GM23338 (cell line): ENCODE data around the gene FBXL17. TPM values are rescaled to one million over a fixed set of nuclear protein-coding genes. Genes with fewer than 3 reads are reported as not detected.

ENCODE experiments used
- ATAC-seq: fragments of 200-7000 bp; cut with Tn5 transposase; 3 replicates; pipeline ENCODE4 v1.9.1; 2020
- DNase-seq: peaks from one replicate; pipeline ENCODE4 v3.0.0-alpha.2; 2015; ENCODE audit warnings: low spot score
- H2AFZ ChIP-seq: fragments of 200-600 bp; sonication (generic); 2 replicates; pipeline ENCODE4 v1.8.0; 2016; ENCODE audit warnings: antibody characterized with exemption, mild to moderate bottlenecking, moderate library complexity
- H3F3A ChIP-seq: fragments of 200-600 bp; sonication (generic); replicated peaks from 2 replicates; pipeline ENCODE4 v1.8.0; 2017; ENCODE audit warnings: antibody characterized with exemption, mixed run types, low read depth
- H3K27ac ChIP-seq: fragments of 200-600 bp; sonication (generic); 2 replicates; pipeline ENCODE4 v1.6.1; 2016; ENCODE audit warnings: low read depth
- H3K27me3 ChIP-seq: fragments of 200-600 bp; sonication (generic); 2 replicates; pipeline ENCODE4 v1.8.0; 2016; ENCODE audit warnings: mild to moderate bottlenecking, mixed run types, moderate library complexity; ENCODE audit not compliant: insufficient read depth
- H3K36me3 ChIP-seq: fragments of 200-600 bp; sonication (generic); 2 replicates; pipeline ENCODE4 v1.8.0; 2016; ENCODE audit warnings: mild to moderate bottlenecking; ENCODE audit not compliant: insufficient read depth
- H3K4me1 ChIP-seq: fragments of 200-600 bp; sonication (generic); 2 replicates; pipeline ENCODE4 v1.8.0; 2016; ENCODE audit warnings: mild to moderate bottlenecking, moderate library complexity; ENCODE audit not compliant: insufficient read depth
- H3K4me2 ChIP-seq: fragments of 200-600 bp; sonication (generic); 2 replicates; pipeline ENCODE4 v1.7.1; 2017; ENCODE audit warnings: mixed run types
- H3K4me3 ChIP-seq: fragments of 200-600 bp; sonication (generic); 2 replicates; pipeline ENCODE4 v1.6.1; 2016; ENCODE audit warnings: mixed run types
- H3K79me2 ChIP-seq: fragments of 200-600 bp; sonication (generic); replicated peaks from 2 replicates; pipeline ENCODE4 v1.8.0; 2017; ENCODE audit warnings: mild to moderate bottlenecking; ENCODE audit not compliant: insufficient read depth
- H3K9me2 ChIP-seq: fragments of 200-600 bp; sonication (generic); 2 replicates; pipeline ENCODE4 v1.8.0; 2017; ENCODE audit not compliant: insufficient read depth
- H4K20me1 ChIP-seq: fragments of 200-600 bp; sonication (generic); replicated peaks from 2 replicates; pipeline ENCODE4 v1.8.0; 2017; ENCODE audit warnings: mild to moderate bottlenecking; ENCODE audit not compliant: insufficient read depth
- H3K27ac Mint-ChIP-seq: 2 replicates; pipeline ENCODE4 v1.8.0; 2020; ENCODE audit warnings: inconsistent platforms, mild to moderate bottlenecking, moderate library complexity, mixed read lengths
- H3K27me3 Mint-ChIP-seq: 3 replicates; pipeline ENCODE4 v1.8.0; 2022; ENCODE audit warnings: low read depth, mild to moderate bottlenecking, moderate library complexity, mixed read lengths, inconsistent platforms; ENCODE audit not compliant: insufficient read depth, poor library complexity
- H3K36me3 Mint-ChIP-seq: 3 replicates; pipeline ENCODE4 v1.8.0; 2021; ENCODE audit warnings: low read depth, mild to moderate bottlenecking, inconsistent platforms, moderate library complexity, mixed read lengths
- H3K4me1 Mint-ChIP-seq: 3 replicates; pipeline ENCODE4 v1.8.0; 2020; ENCODE audit warnings: mild to moderate bottlenecking, inconsistent platforms, mixed read lengths
- H3K4me3 Mint-ChIP-seq: 3 replicates; pipeline ENCODE4 v1.8.0; 2021; ENCODE audit warnings: moderate library complexity, mild to moderate bottlenecking, inconsistent platforms, mixed read lengths
- H3K9me3 Mint-ChIP-seq: 3 replicates; pipeline ENCODE4 v1.8.0; 2020; ENCODE audit warnings: moderate library complexity, mild to moderate bottlenecking, inconsistent platforms, mixed read lengths
- JUNB ChIP-seq: IDR thresholded peaks from one replicate; pipeline ENCODE4 v1.6.1; 2016; ENCODE audit warnings: antibody characterized with exemption; ENCODE audit not compliant: unreplicated experiment
- NANOG ChIP-seq: IDR thresholded peaks from 2 replicates; pipeline ENCODE4 v1.6.1; 2016; ENCODE audit warnings: antibody characterized with exemption, borderline replicate concordance
- ZNF331 ChIP-seq: fragments of 250-450 bp; sonication (Bioruptor Pico); IDR thresholded peaks from 2 replicates; pipeline ENCODE4 v1.5.0; 2020; ENCODE audit warnings: low read depth, mild to moderate bottlenecking, moderate library complexity
- polyA plus RNA-seq: library from polyadenylated mRNA; unstranded; fragments of >200 nt; fragmentation: Nextera tagmentation; extraction: Ambion mirVana; gene quantifications from 2 replicates; pipeline ENCODE4 v1.2.1, GENCODE V29; 2016
- total RNA-seq: library from RNA; depleted of rRNA; stranded (reverse); fragments of >200 nt; shearing (Covaris generic); gene quantifications from 2 replicates; pipeline ENCODE4 v1.2.3, GENCODE V29; 2014
- TF ChIP-seq, protein P1 (sequence below): fragments of 250-450 bp; sonication (Bioruptor Pico); IDR thresholded peaks from 2 replicates; pipeline ENCODE4 v1.5.0; 2020; ENCODE audit warnings: mild to moderate bottlenecking, moderate library complexity
- TF ChIP-seq, protein P2 (sequence below): IDR thresholded peaks from one replicate; pipeline ENCODE4 v1.6.1; 2018; ENCODE audit warnings: antibody characterized with exemption; ENCODE audit not compliant: unreplicated experiment

FBXL17 gene
- total and polyA plus RNA-seq, 2 experiments from 2014 or later: 2.0 to 2.7 TPM

GRCh38 chr5:108025957-108026356 lies 355.9 kb downstream of the FBXL17 start:
- no peak overlapping the region for H3K27ac ChIP-seq
- H3K36me3 ChIP-seq: no peaks in the 10 kb centered on the region
- ATAC-seq: no peak
- H3K36me3 Mint-ChIP-seq: no peaks in the 10 kb centered on the region
- no peaks in the 10 kb centered on the region for H4K20me1 ChIP-seq
- no peaks in the 10 kb centered on the region for H3F3A ChIP-seq
- H3K9me2 ChIP-seq: no peaks in the 10 kb centered on the region
- H3K4me1 ChIP-seq: no peaks in the 10 kb centered on the region
- H3K4me2 ChIP-seq: no peak overlapping the region
- H3K27me3 ChIP-seq: no peaks in the 10 kb centered on the region
- H3K27ac Mint-ChIP-seq: no peak overlapping the region
- no peaks in the 10 kb centered on the region for H3K27me3 Mint-ChIP-seq
- H3K79me2 ChIP-seq: no peaks in the 10 kb centered on the region
- H3K4me3 ChIP-seq: no peak overlapping the region
- no peak for DNase-seq
- H3K4me3 Mint-ChIP-seq: no peak overlapping the region
- no peaks in the 10 kb centered on the region for H3K9me3 Mint-ChIP-seq
- peaks cover 4% of the 10 kb centered on the region; the same call in 2 of the 3 replicates for H3K4me1 Mint-ChIP-seq
- no peak overlapping the region for H2AFZ ChIP-seq
- TF ChIP-seq, protein P1, sequence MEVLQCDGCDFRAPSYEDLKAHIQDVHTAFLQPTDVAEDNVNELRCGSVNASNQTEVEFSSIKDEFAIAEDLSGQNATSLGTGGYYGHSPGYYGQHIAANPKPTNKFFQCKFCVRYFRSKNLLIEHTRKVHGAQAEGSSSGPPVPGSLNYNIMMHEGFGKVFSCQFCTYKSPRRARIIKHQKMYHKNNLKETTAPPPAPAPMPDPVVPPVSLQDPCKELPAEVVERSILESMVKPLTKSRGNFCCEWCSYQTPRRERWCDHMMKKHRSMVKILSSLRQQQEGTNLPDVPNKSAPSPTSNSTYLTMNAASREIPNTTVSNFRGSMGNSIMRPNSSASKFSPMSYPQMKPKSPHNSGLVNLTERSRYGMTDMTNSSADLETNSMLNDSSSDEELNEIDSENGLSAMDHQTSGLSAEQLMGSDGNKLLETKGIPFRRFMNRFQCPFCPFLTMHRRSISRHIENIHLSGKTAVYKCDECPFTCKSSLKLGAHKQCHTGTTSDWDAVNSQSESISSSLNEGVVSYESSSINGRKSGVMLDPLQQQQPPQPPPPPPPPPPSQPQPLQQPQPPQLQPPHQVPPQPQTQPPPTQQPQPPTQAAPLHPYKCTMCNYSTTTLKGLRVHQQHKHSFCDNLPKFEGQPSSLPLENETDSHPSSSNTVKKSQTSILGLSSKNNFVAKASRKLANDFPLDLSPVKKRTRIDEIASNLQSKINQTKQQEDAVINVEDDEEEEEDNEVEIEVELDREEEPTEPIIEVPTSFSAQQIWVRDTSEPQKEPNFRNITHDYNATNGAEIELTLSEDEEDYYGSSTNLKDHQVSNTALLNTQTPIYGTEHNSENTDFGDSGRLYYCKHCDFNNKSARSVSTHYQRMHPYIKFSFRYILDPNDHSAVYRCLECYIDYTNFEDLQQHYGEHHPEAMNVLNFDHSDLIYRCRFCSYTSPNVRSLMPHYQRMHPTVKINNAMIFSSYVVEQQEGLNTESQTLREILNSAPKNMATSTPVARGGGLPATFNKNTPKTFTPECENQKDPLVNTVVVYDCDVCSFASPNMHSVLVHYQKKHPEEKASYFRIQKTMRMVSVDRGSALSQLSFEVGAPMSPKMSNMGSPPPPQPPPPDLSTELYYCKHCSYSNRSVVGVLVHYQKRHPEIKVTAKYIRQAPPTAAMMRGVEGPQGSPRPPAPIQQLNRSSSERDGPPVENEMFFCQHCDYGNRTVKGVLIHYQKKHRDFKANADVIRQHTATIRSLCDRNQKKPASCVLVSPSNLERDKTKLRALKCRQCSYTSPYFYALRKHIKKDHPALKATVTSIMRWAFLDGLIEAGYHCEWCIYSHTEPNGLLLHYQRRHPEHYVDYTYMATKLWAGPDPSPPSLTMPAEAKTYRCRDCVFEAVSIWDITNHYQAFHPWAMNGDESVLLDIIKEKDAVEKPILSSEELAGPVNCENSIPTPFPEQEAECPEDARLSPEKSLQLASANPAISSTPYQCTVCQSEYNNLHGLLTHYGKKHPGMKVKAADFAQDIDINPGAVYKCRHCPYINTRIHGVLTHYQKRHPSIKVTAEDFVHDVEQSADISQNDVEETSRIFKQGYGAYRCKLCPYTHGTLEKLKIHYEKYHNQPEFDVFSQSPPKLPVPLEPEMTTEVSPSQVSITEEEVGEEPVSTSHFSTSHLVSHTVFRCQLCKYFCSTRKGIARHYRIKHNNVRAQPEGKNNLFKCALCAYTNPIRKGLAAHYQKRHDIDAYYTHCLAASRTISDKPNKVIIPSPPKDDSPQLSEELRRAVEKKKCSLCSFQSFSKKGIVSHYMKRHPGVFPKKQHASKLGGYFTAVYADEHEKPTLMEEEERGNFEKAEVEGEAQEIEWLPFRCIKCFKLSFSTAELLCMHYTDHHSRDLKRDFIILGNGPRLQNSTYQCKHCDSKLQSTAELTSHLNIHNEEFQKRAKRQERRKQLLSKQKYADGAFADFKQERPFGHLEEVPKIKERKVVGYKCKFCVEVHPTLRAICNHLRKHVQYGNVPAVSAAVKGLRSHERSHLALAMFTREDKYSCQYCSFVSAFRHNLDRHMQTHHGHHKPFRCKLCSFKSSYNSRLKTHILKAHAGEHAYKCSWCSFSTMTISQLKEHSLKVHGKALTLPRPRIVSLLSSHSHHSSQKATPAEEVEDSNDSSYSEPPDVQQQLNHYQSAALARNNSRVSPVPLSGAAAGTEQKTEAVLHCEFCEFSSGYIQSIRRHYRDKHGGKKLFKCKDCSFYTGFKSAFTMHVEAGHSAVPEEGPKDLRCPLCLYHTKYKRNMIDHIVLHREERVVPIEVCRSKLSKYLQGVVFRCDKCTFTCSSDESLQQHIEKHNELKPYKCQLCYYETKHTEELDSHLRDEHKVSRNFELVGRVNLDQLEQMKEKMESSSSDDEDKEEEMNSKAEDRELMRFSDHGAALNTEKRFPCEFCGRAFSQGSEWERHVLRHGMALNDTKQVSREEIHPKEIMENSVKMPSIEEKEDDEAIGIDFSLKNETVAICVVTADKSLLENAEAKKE (CRISPR knock-in tag): no peak
- TF ChIP-seq NANOG: no peak
- TF ChIP-seq, protein P2, sequence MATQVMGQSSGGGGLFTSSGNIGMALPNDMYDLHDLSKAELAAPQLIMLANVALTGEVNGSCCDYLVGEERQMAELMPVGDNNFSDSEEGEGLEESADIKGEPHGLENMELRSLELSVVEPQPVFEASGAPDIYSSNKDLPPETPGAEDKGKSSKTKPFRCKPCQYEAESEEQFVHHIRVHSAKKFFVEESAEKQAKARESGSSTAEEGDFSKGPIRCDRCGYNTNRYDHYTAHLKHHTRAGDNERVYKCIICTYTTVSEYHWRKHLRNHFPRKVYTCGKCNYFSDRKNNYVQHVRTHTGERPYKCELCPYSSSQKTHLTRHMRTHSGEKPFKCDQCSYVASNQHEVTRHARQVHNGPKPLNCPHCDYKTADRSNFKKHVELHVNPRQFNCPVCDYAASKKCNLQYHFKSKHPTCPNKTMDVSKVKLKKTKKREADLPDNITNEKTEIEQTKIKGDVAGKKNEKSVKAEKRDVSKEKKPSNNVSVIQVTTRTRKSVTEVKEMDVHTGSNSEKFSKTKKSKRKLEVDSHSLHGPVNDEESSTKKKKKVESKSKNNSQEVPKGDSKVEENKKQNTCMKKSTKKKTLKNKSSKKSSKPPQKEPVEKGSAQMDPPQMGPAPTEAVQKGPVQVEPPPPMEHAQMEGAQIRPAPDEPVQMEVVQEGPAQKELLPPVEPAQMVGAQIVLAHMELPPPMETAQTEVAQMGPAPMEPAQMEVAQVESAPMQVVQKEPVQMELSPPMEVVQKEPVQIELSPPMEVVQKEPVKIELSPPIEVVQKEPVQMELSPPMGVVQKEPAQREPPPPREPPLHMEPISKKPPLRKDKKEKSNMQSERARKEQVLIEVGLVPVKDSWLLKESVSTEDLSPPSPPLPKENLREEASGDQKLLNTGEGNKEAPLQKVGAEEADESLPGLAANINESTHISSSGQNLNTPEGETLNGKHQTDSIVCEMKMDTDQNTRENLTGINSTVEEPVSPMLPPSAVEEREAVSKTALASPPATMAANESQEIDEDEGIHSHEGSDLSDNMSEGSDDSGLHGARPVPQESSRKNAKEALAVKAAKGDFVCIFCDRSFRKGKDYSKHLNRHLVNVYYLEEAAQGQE: no peak
- no peak for TF ChIP-seq JUNB
- no peak for TF ChIP-seq ZNF331
